ENCODE measurements around the gene HYAL4. TPM values are rescaled to one million over a fixed set of nuclear protein-coding genes. Genes with fewer than 3 reads are reported as not detected.

Gene HYAL4
- total RNA-seq, 1 donor from 2014 or later: not detected

- Histone ChIP-seq H3K36me3 (no peaks in the 10 kb centered on the region), H3K4me1 (peaks cover 10% of the 10 kb centered on the region), H3K9me3 (replicated peaks) (no peaks in the 10 kb centered on the region), H3K27ac (replicated peaks) (no peak overlapping the region), H3K27me3 (ENCODE audit: low read depth) (no peaks in the 10 kb centered on the region), H3K4me3 (no peak overlapping the region)
- peak; percentile 67 for TF ChIP-seq CTCF (IDR thresholded peaks at IDR 0.05; ENCODE audit: borderline replicate concordance)
- no peak for DNase-seq
- intact Hi-C loops (cut with micrococcal nuclease): no loop called here
Measured at GRCh38 chr7:123871998-123872867, 27.3 kb downstream of the HYAL4 start.

DNA sequence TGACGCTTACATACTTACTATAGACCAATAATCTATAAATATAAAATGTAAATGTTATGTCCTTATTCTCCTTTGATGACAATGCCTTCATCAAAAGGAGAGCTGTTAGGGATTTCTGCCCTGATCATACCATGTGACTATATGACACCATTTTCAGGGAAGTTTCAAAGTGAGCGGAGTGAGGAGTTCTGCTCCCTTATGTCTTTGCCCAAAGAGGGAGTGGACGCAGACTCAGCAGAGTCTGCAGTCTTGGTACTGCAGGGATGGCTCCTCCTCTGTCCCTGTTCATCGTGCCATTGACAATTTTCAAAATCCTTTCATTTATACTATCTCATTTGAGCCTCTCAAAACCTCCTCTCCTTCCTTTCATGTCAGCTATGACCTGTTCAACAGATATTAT, 27.9 kb downstream of the HYAL4 start:
- peaks cover 10% of the 10 kb centered on the region for H3K4me1 ChIP-seq
- H3K9me3 ChIP-seq (replicated peaks): no peaks in the 10 kb centered on the region
- no peaks in the 10 kb centered on the region for H3K36me3 ChIP-seq
- H3K27me3 ChIP-seq (ENCODE audit: low read depth): no peaks in the 10 kb centered on the region
- H3K27ac ChIP-seq (replicated peaks): no peak overlapping the region
- no peak overlapping the region for H3K4me3 ChIP-seq
- TF ChIP-seq CTCF (IDR thresholded peaks at IDR 0.05; ENCODE audit: borderline replicate concordance): no peak
- intact Hi-C loops (cut with micrococcal nuclease): no loop called here
- DNase-seq: no peak

GRCh38 chr7:123876557-123877256, 31.7 kb downstream of the HYAL4 start:
- no peak overlapping the region for H3K27ac ChIP-seq (replicated peaks)
- peaks cover 16% of the 10 kb centered on the region for H3K4me1 ChIP-seq
- H3K36me3 ChIP-seq: no peaks in the 10 kb centered on the region
- no peaks in the 10 kb centered on the region for H3K27me3 ChIP-seq (ENCODE audit: low read depth)
- TF ChIP-seq CTCF (IDR thresholded peaks at IDR 0.05; ENCODE audit: borderline replicate concordance): no peak
- H3K9me3 ChIP-seq (replicated peaks): no peaks in the 10 kb centered on the region
- intact Hi-C loops (cut with micrococcal nuclease): no loop called here
- H3K4me3 ChIP-seq: no peak overlapping the region
- DNase-seq: no peak

DNA sequence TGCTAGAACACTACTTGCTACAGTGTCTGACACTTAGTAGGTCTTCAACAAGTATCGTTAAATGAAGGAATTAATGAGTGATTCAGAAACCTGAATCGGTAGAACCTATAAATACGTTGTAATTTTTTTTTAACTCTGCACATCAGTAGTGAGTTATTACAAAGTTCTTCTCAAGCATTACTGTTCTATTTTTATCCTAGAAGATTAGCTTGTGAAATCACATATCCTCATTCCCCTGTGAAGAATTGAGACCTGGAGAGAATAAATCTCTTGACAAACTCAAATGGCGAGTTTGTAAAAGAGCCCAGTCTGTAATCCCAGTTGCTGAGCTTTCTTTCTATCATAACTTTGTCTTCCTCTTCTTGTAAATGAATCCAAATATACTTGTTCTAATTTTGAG, 34.7 kb downstream of the HYAL4 start:
- Histone ChIP-seq H3K27me3 (ENCODE audit: low read depth) (no peaks in the 10 kb centered on the region), H3K27ac (replicated peaks) (peak overlapping the region; percentile 50), H3K9me3 (replicated peaks) (no peaks in the 10 kb centered on the region), H3K4me1 (peaks cover 13% of the 10 kb centered on the region), H3K4me3 (no peak overlapping the region), H3K36me3 (no peaks in the 10 kb centered on the region)
- no peak for TF ChIP-seq CTCF (IDR thresholded peaks at IDR 0.05; ENCODE audit: borderline replicate concordance)
- DNase-seq: no peak
- intact Hi-C loops (cut with micrococcal nuclease): no loop called here

- Histone ChIP-seq H3K9me3 (replicated peaks) (no peaks in the 10 kb centered on the region), H3K27me3 (ENCODE audit: low read depth) (no peaks in the 10 kb centered on the region), H3K4me1 (peaks cover 13% of the 10 kb centered on the region), H3K4me3 (no peak overlapping the region), H3K36me3 (no peaks in the 10 kb centered on the region), H3K27ac (replicated peaks) (no peak overlapping the region)
- no peak for TF ChIP-seq CTCF (IDR thresholded peaks at IDR 0.05; ENCODE audit: borderline replicate concordance)
- no peak for DNase-seq
- intact Hi-C loops (cut with micrococcal nuclease): no loop called here
Measured at GRCh38 chr7:123881300-123881699, 36.3 kb downstream of the HYAL4 start.

Data from left ventricle myocardium inferior (tissue), 1 donor.